Neuronal stem cell (in vitro differentiated cells): ENCODE measurements around the gene AMDHD2.

Experiments
- DNase-seq: peaks from one replicate; pipeline ENCODE4 v3.0.0-alpha.2; 2013; ENCODE audit warnings: low spot score
- H2AFZ ChIP-seq: one replicate; pipeline ENCODE4 v1.6.1; 2013; ENCODE audit warnings: mild to moderate bottlenecking, low read length, inconsistent platforms
- H2AK5ac ChIP-seq: 2 replicates; pipeline ENCODE4 v1.6.1; 2013; ENCODE audit warnings: low read depth, mild to moderate bottlenecking, inconsistent platforms, low read length, moderate library complexity, mixed read lengths
- H2BK120ac ChIP-seq: 2 replicates; pipeline ENCODE4 v1.6.1; 2013; ENCODE audit warnings: low read depth, mild to moderate bottlenecking, inconsistent platforms, low read length, moderate library complexity, mixed read lengths
- H2BK12ac ChIP-seq: one replicate; pipeline ENCODE4 v1.6.1; 2013; ENCODE audit warnings: low read length, inconsistent platforms
- H2BK15ac ChIP-seq: 2 replicates; pipeline ENCODE4 v1.6.1; 2013; ENCODE audit warnings: mild to moderate bottlenecking, low read length, inconsistent platforms, mixed read lengths
- H2BK5ac ChIP-seq: one replicate; pipeline ENCODE4 v1.6.1; 2013; ENCODE audit warnings: inconsistent platforms, mild to moderate bottlenecking, low read length, moderate library complexity
- H3K14ac ChIP-seq: one replicate; pipeline ENCODE4 v1.6.1; 2013; ENCODE audit warnings: low read length, inconsistent platforms
- H3K18ac ChIP-seq: 2 replicates; pipeline ENCODE4 v1.6.1; 2013; ENCODE audit warnings: low read length, inconsistent platforms
- H3K23ac ChIP-seq: 2 replicates; pipeline ENCODE4 v1.6.1; 2013; ENCODE audit warnings: low read depth, mild to moderate bottlenecking, mixed read lengths, low read length, inconsistent platforms; ENCODE audit not compliant: poor library complexity
- H3K27ac ChIP-seq: replicated peaks from 3 replicates; pipeline ENCODE4 v1.5.1; 2013; ENCODE audit warnings: low read length, inconsistent platforms
- H3K27me3 ChIP-seq, 3 experiments: 2 replicates each; pipeline ENCODE4 v1.6.1; 2013; ENCODE audit warnings: low read length in 3 of 3, mild to moderate bottlenecking in 2 of 3, inconsistent platforms in 1 of 3, low read depth in 1 of 3, mixed read lengths in 1 of 3, moderate library complexity in 1 of 3; ENCODE audit not compliant: control insufficient read depth in 3 of 3, insufficient read depth in 3 of 3
- H3K36me3 ChIP-seq, 2 donors: replicated peaks in 1 of 2; 2 replicates each; pipeline ENCODE4 v1.6.1; 2013; ENCODE audit warnings: low read length in 2 of 2; ENCODE audit not compliant: control insufficient read depth in 2 of 2, insufficient read depth in 2 of 2
- H3K4ac ChIP-seq: 2 replicates; pipeline ENCODE4 v1.6.1; 2013; ENCODE audit warnings: inconsistent platforms, mild to moderate bottlenecking, low read length, moderate library complexity
- H3K4me1 ChIP-seq, 2 donors: 1 replicate in 1 of 2; 2 replicates in 1 of 2; pipeline ENCODE4 v1.6.1; 2013; ENCODE audit warnings: low read length in 2 of 2, low read depth in 1 of 2; ENCODE audit not compliant: control insufficient read depth in 2 of 2, insufficient read depth in 1 of 2
- H3K4me2 ChIP-seq: one replicate; pipeline ENCODE4 v1.6.1; 2013; ENCODE audit warnings: mild to moderate bottlenecking, low read length, inconsistent platforms; ENCODE audit not compliant: insufficient read depth, poor library complexity, severe bottlenecking
- H3K4me3 ChIP-seq, 2 donors: 2 replicates each; pipeline ENCODE4 v1.5.1; 2013; ENCODE audit warnings: low read length in 2 of 2, mild to moderate bottlenecking in 2 of 2, inconsistent platforms in 1 of 2, moderate library complexity in 1 of 2
- H3K79me1 ChIP-seq: one replicate; pipeline ENCODE4 v1.6.1; 2013; ENCODE audit warnings: low read depth, mild to moderate bottlenecking, inconsistent platforms, low read length, moderate library complexity
- H3K9ac ChIP-seq: one replicate; pipeline ENCODE4 v1.6.1; 2013; ENCODE audit warnings: mild to moderate bottlenecking, low read depth, low read length, inconsistent platforms; ENCODE audit not compliant: poor library complexity
- H3K9me3 ChIP-seq, 2 donors: replicated peaks in 1 of 2; 2 replicates each; pipeline versions ENCODE3 to v1.6.1; 2013; ENCODE audit warnings: low read length in 2 of 2, mild to moderate bottlenecking in 2 of 2, inconsistent platforms in 1 of 2, low read depth in 1 of 2, mixed read lengths in 1 of 2, moderate library complexity in 1 of 2; ENCODE audit not compliant: control insufficient read depth in 2 of 2, insufficient read depth in 1 of 2
- H4K8ac ChIP-seq: one replicate; pipeline ENCODE4 v1.6.1; 2013; ENCODE audit warnings: low read depth, mild to moderate bottlenecking, inconsistent platforms, low read length, moderate library complexity
- H4K91ac ChIP-seq: one replicate; pipeline ENCODE4 v1.6.1; 2013; ENCODE audit warnings: low read length, low read depth, mild to moderate bottlenecking, inconsistent platforms; ENCODE audit not compliant: poor library complexity
- WGBS, 2 donors: extraction: QIAGEN DNeasy Blood & Tissue Kit; methylation state at CpG; one replicate each; pipeline ENCODE4 v1.1.7; 2013; ENCODE audit warnings: missing lambda C conversion rate in 2 of 2, mixed read lengths in 1 of 2; ENCODE audit not compliant: insufficient read length in 2 of 2, insufficient replicate concordance in 1 of 2; ENCODE audit errors: extremely low coverage in 2 of 2; 5-methylcytosine and 5-hydroxymethylcytosine counted together

The AMDHD2 gene

DNA sequence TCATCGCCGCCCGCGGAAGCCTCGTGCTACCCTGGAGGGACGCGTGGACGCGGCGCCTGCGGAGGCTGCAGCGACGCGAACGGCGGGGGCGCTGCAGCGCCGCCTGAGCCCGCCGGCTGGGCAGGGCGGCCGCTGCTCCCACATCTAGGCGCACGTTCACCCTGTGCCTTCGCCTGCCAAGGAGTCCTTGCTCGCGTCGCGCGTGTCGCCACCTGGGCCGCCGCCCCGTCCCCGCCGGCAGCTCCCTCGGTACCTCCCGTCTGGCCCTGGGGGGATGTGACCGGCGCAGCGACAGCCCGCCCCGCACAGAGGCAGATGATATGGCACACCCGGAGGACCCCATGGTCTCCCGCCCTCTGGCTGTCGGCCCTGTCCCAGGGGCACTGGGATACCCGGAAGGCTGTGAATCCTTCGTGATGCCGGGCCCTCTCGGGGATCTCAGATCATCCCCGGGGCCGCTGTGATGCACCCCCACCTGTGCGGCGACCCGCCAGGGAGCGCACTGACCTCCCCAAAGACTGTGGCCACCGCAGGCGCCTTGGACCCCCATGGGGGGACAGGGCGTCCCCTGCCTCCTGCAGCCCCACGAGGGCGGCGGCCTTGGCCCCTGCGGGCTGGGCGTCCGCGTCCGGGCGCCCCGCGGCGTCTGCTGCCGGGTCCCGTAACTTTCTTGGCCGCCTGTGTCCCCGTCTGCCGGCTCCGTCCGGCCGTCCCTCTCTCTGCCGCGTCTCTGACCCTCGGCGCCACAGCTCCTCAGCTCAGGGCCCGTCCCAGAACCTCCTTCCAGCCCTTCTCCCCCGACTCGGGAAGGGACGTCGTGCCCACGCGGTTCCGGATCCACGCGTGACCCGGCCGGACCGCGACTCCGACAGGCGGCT lies 45.9 kb upstream of the AMDHD2 start:
- no peak for DNase-seq
- peaks cover 0 to 24% (median 0%) of the 10 kb centered on the region in 3 experiments for H3K27me3 ChIP-seq
- peaks cover 25 to 30% of the 10 kb centered on the region in 2 donors for H3K4me1 ChIP-seq

GRCh38 chr16:2474877-2475412 lies 45.2 kb upstream of the AMDHD2 start, which contains the start of gene TBC1D24:
TSS of gene TBC1D24 (plus strand) at chr16:2475127. CDS start at chr16:2496149, 21,022 bp downstream.
- Histone ChIP-seq H3K4me1 (peaks cover 21 to 23% of the 10 kb centered on the region in 2 donors), H2AK5ac (peak within 1 kb of the TSS; percentile 96), H3K4me2 (peak within 1 kb of the TSS; percentile 94), H2BK15ac (peak within 1 kb of the TSS; percentile 88), H3K9ac (peak within 1 kb of the TSS; percentile 99), H3K23ac (peak within 1 kb of the TSS; percentile 99), H2BK5ac (peak within 1 kb of the TSS; percentile 82), H3K27ac (no peak within 1 kb of the TSS), H3K14ac (peak within 1 kb of the TSS; percentile 94), H2BK120ac (no peak within 1 kb of the TSS), H3K79me1 (peaks cover 13% of the 10 kb centered on the region), H3K18ac (peak within 1 kb of the TSS; percentile 100), H2BK12ac (peak within 1 kb of the TSS; percentile 54), H2AFZ (peak within 1 kb of the TSS; percentile 93), H3K36me3 (no peaks in the 10 kb centered on the region), H3K4me3 (peak within 1 kb of the TSS; percentile 79 to 91), H4K91ac (no peak within 1 kb of the TSS), H3K4ac (no peak within 1 kb of the TSS), H3K9me3 (no peaks in the 10 kb centered on the region), H4K8ac (peak within 1 kb of the TSS; percentile 82), H3K27me3 (peaks cover 0 to 22% (median 0%) of the 10 kb centered on the region in 3 experiments)
- WGBS, 2 donors, result no CpG with 5 or more reads among the region's 77 CpGs
- DNase-seq, result peak; percentile 86

More for the DNA sequence above, 45.9 kb upstream of the AMDHD2 start:
- H3K18ac ChIP-seq, result peak overlapping the region; percentile 100
- H3K27ac ChIP-seq, result no peak overlapping the region
- H2BK12ac ChIP-seq, result peak overlapping the region; percentile 54
- peak overlapping the region; percentile 82 for H4K8ac ChIP-seq
- H2AK5ac ChIP-seq, result peak overlapping the region; percentile 96
- H2BK15ac ChIP-seq, result peak overlapping the region; percentile 88
- no peaks in the 10 kb centered on the region for H3K36me3 ChIP-seq
- WGBS, 2 donors, result no CpG with 5 or more reads among the region's 100 CpGs
- H3K4me2 ChIP-seq, result peak overlapping the region; percentile 94
- H3K23ac ChIP-seq, result peak overlapping the region; percentile 99
- H3K9me3 ChIP-seq, result no peaks in the 10 kb centered on the region
- peak overlapping the region; percentile 79 to 91 for H3K4me3 ChIP-seq
- H2BK120ac ChIP-seq, result no peak overlapping the region
- peak overlapping the region; percentile 99 for H3K9ac ChIP-seq
- peak overlapping the region; percentile 82 for H2BK5ac ChIP-seq
- no peak overlapping the region for H4K91ac ChIP-seq
- peak overlapping the region; percentile 76 for H3K4ac ChIP-seq
- H3K14ac ChIP-seq, result peak overlapping the region; percentile 94
- peak overlapping the region; percentile 93 for H2AFZ ChIP-seq
- H3K79me1 ChIP-seq, result peaks cover 13% of the 10 kb centered on the region

GRCh38 chr16:2475413-2476344 lies 44.5 kb upstream of the AMDHD2 start:
- H2BK15ac ChIP-seq, result no peak overlapping the region
- WGBS, 2 donors, result no CpG with 5 or more reads among the region's 55 CpGs
- no peak overlapping the region for H2BK5ac ChIP-seq
- no peak overlapping the region for H2BK12ac ChIP-seq
- H3K9me3 ChIP-seq, result no peaks in the 10 kb centered on the region
- H2AFZ ChIP-seq, result peak overlapping the region; percentile 76
- H3K4me2 ChIP-seq, result peak overlapping the region; percentile 87
- H4K8ac ChIP-seq, result no peak overlapping the region
- H3K79me1 ChIP-seq, result peaks cover 13% of the 10 kb centered on the region
- peak overlapping the region; percentile 26 for H3K23ac ChIP-seq
- no peaks in the 10 kb centered on the region for H3K36me3 ChIP-seq
- no peak overlapping the region for H3K4ac ChIP-seq
- H3K27me3 ChIP-seq, result peaks cover 0 to 22% (median 0%) of the 10 kb centered on the region in 3 experiments
- H3K4me3 ChIP-seq, result peak overlapping the region; percentile 79 to 82
- H2BK120ac ChIP-seq, result no peak overlapping the region
- peaks cover 16 to 17% of the 10 kb centered on the region in 2 donors for H3K4me1 ChIP-seq
- H4K91ac ChIP-seq, result no peak overlapping the region
- DNase-seq, result no peak
- no peak overlapping the region for H3K27ac ChIP-seq
- H3K18ac ChIP-seq, result peak overlapping the region; percentile 96
- peak overlapping the region; percentile 42 for H2AK5ac ChIP-seq
- H3K9ac ChIP-seq, result peak overlapping the region; percentile 88
- no peak overlapping the region for H3K14ac ChIP-seq
